Activated naive CD8-positive, alpha-beta T cell (primary cell): ENCODE results near the gene CCDC146.
"Not testable (repeated sequence)": the region's sequence is repeated elsewhere in the genome, so short reads cannot be mapped to it uniquely, and the experiment has no call there.

ENCODE experiments used
- H3K27ac Mint-ChIP-seq: one replicate; pipeline ENCODE4 v1.8.0; 2021; ENCODE audit warnings: mixed read lengths
- H3K27me3 Mint-ChIP-seq: one replicate; pipeline ENCODE4 v1.8.0; 2021; ENCODE audit warnings: mixed read lengths
- H3K36me3 Mint-ChIP-seq: one replicate; pipeline ENCODE4 v1.8.0; 2021; ENCODE audit warnings: mixed read lengths
- H3K4me1 Mint-ChIP-seq: one replicate; pipeline ENCODE4 v1.8.0; 2021; ENCODE audit warnings: low read depth, mixed read lengths
- H3K4me3 Mint-ChIP-seq: one replicate; pipeline ENCODE4 v1.8.0; 2021; ENCODE audit warnings: mild to moderate bottlenecking, mixed read lengths
- H3K9me3 Mint-ChIP-seq: one replicate; pipeline ENCODE4 v1.8.0; 2021; ENCODE audit warnings: low read depth, mixed read lengths

The CCDC146 gene

GRCh38 chr7:77121860-77122681 lies at the start of gene CCDC146:
TSS of gene CCDC146 (plus strand) at chr7:77122615. CDS start at chr7:77167669, 45,054 bp downstream.
- Mint-ChIP-seq H3K4me3 (peak within 1 kb of the TSS; percentile 92), H3K27ac (peak within 1 kb of the TSS; percentile 8), H3K4me1 (peaks cover 17% of the 10 kb centered on the region)
- H3K9me3 Mint-ChIP-seq, H3K27me3 Mint-ChIP-seq, H3K36me3 Mint-ChIP-seq: not testable (repeated sequence)

DNA sequence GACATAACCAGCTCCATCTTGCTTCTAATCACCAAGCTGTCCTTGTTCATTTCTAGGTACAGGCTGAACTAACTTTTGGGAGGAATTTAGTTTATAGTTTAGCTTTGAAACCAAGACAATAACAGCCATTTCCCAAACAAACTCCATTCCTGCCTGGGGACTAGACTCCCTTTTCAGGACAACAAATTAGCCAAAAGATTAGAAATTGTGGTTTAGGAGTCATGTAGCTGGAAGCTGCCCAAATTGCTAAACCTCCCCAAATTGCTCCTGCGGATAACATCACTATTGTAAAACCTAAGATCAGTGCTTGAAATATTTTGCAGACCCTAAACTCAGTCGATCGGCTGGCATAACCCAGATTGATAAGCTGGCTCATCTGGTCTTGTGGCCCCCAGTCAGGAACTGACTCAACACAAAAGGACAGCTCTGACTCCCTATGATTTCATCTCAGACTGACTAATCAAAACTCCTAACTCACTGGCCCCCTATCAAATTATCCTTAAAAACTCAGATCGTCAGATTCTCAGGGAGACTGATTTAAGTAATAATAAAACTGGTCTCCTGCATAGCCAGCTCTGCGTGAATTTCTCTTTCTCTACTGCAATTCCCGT lies 47.5 kb upstream of the CCDC146 start:
- not testable (repeated sequence) for H3K27ac Mint-ChIP-seq, H3K4me3 Mint-ChIP-seq, H3K4me1 Mint-ChIP-seq, H3K27me3 Mint-ChIP-seq, H3K9me3 Mint-ChIP-seq
- H3K36me3 Mint-ChIP-seq, result peaks cover 19% of the 10 kb centered on the region

DNA sequence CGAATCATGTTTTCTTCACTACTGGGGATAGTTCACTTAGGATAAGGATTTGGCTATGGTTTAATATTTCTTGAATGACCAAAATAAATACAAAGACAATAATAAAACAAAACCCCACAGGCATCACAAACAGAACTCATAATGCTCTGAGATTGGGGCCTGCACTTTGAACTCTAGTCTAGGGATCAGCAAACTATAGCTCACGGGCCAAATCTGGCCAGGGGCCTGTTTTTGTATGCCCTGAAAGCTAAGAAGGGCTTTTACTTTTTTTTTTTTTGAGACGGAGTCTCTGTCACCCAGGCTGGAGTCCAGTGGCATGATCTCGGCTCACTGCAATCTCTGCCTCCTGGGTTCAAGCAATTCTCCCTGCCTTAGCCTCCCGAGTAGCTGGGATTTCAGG lies 45.4 kb upstream of the CCDC146 start:
- peaks cover 11% of the 10 kb centered on the region for H3K36me3 Mint-ChIP-seq
- H3K4me1 Mint-ChIP-seq, H3K4me3 Mint-ChIP-seq, H3K27ac Mint-ChIP-seq, H3K27me3 Mint-ChIP-seq, H3K9me3 Mint-ChIP-seq: not testable (repeated sequence)

- not testable (repeated sequence) for H3K27ac Mint-ChIP-seq, H3K27me3 Mint-ChIP-seq, H3K4me1 Mint-ChIP-seq, H3K4me3 Mint-ChIP-seq, H3K9me3 Mint-ChIP-seq
- peaks cover 12% of the 10 kb centered on the region for H3K36me3 Mint-ChIP-seq
Measured at GRCh38 chr7:77079112-77079511, 43.3 kb upstream of the CCDC146 start.

GRCh38 chr7:77079624-77080023 lies 42.8 kb upstream of the CCDC146 start:
- H3K4me1 Mint-ChIP-seq, H3K27me3 Mint-ChIP-seq, H3K4me3 Mint-ChIP-seq, H3K9me3 Mint-ChIP-seq, H3K36me3 Mint-ChIP-seq, H3K27ac Mint-ChIP-seq: not testable (repeated sequence)

GRCh38 chr7:77080236-77080635 lies 42.2 kb upstream of the CCDC146 start:
- H3K9me3 Mint-ChIP-seq, H3K27ac Mint-ChIP-seq, H3K36me3 Mint-ChIP-seq, H3K4me3 Mint-ChIP-seq, H3K27me3 Mint-ChIP-seq, H3K4me1 Mint-ChIP-seq: not testable (repeated sequence)

- H3K36me3 Mint-ChIP-seq, H3K9me3 Mint-ChIP-seq, H3K27ac Mint-ChIP-seq, H3K27me3 Mint-ChIP-seq, H3K4me1 Mint-ChIP-seq, H3K4me3 Mint-ChIP-seq: not testable (repeated sequence)
Measured at GRCh38 chr7:77082192-77082591, 40.2 kb upstream of the CCDC146 start.

- H3K4me1 Mint-ChIP-seq, H3K27me3 Mint-ChIP-seq, H3K4me3 Mint-ChIP-seq, H3K36me3 Mint-ChIP-seq, H3K9me3 Mint-ChIP-seq, H3K27ac Mint-ChIP-seq: not testable (repeated sequence)
Measured at GRCh38 chr7:77092301-77092700, 30.1 kb upstream of the CCDC146 start.

DNA sequence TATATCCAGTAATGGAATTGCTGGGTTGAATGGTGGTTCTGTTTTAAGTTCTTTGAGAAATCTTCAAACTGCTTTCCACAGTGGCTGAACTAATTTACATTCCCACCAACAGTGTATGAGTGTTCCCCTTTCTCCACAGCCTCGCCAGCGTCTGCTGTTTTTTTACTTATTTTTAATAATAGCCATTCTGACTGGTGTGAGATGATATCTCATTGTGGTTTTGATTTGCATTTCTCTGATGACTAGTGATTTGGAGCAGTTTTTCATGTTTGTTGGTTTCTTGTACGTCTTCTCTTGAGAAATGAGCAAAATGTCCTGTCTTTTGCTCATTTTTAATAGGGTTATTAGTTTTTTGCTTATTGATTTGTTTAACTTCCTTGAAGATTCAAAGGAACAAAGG lies 21.9 kb upstream of the CCDC146 start:
- not testable (repeated sequence) for H3K36me3 Mint-ChIP-seq, H3K4me1 Mint-ChIP-seq, H3K4me3 Mint-ChIP-seq, H3K9me3 Mint-ChIP-seq, H3K27ac Mint-ChIP-seq, H3K27me3 Mint-ChIP-seq

- not testable (repeated sequence) for H3K9me3 Mint-ChIP-seq, H3K4me1 Mint-ChIP-seq, H3K4me3 Mint-ChIP-seq, H3K27ac Mint-ChIP-seq, H3K27me3 Mint-ChIP-seq, H3K36me3 Mint-ChIP-seq
Measured at GRCh38 chr7:77101187-77101586, 21.2 kb upstream of the CCDC146 start.

GRCh38 chr7:77102671-77103070 lies 19.7 kb upstream of the CCDC146 start:
- H3K36me3 Mint-ChIP-seq, H3K4me1 Mint-ChIP-seq, H3K27me3 Mint-ChIP-seq, H3K4me3 Mint-ChIP-seq, H3K9me3 Mint-ChIP-seq, H3K27ac Mint-ChIP-seq: not testable (repeated sequence)

DNA sequence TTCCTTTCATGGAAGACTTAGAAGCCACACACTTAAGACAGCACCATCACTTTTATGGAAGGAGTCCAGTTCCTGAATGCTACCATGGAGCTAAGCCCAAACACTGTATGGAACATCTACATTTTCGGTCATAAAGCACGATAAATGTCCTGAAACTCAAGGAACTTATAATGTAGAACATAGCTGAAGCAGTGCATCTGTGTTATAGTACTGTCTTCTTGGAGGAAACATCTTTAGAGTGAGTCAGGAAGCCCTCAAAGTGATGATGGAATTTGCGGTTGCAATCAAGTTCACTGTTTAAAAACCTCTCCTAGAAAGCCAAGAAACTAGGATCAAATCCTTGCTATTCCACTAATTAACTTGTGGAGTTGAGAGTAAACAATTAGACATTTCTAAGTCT lies 16.5 kb upstream of the CCDC146 start:
- not testable (repeated sequence) for H3K36me3 Mint-ChIP-seq, H3K27ac Mint-ChIP-seq, H3K4me3 Mint-ChIP-seq, H3K9me3 Mint-ChIP-seq, H3K4me1 Mint-ChIP-seq, H3K27me3 Mint-ChIP-seq

GRCh38 chr7:77107659-77108058 lies 14.8 kb upstream of the CCDC146 start:
- H3K27ac Mint-ChIP-seq, H3K9me3 Mint-ChIP-seq, H3K27me3 Mint-ChIP-seq, H3K4me3 Mint-ChIP-seq, H3K4me1 Mint-ChIP-seq, H3K36me3 Mint-ChIP-seq: not testable (repeated sequence)

- not testable (repeated sequence) for H3K27me3 Mint-ChIP-seq, H3K4me1 Mint-ChIP-seq, H3K4me3 Mint-ChIP-seq, H3K36me3 Mint-ChIP-seq, H3K27ac Mint-ChIP-seq, H3K9me3 Mint-ChIP-seq
Measured at GRCh38 chr7:77108362-77108761, 14.1 kb upstream of the CCDC146 start.

- H3K9me3 Mint-ChIP-seq, H3K27ac Mint-ChIP-seq, H3K4me1 Mint-ChIP-seq, H3K36me3 Mint-ChIP-seq, H3K27me3 Mint-ChIP-seq, H3K4me3 Mint-ChIP-seq: not testable (repeated sequence)
Measured at GRCh38 chr7:77112719-77113306, 9.6 kb upstream of the CCDC146 start.

DNA sequence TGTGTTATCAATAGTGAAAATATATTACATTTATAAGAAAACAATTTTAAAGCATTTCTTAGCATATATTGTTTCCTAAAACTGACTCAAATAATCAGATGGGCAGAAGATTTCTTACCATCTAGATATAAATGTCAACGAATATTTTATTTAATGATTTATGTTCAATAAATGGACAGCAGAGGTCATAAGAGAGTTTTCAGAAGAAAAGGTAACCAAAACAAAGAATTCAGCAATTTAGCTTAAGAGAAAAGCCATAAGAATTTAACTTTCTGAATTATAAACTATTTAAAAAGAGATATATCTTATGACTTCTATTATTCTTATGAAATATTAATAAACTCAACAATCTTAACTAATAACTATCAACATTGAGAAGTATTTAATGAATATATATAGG lies 3.1 kb downstream of the CCDC146 start:
- H3K4me3 Mint-ChIP-seq, H3K27me3 Mint-ChIP-seq, H3K9me3 Mint-ChIP-seq, H3K27ac Mint-ChIP-seq, H3K36me3 Mint-ChIP-seq: not testable (repeated sequence)
- peaks cover 12% of the 10 kb centered on the region for H3K4me1 Mint-ChIP-seq
